Measurements from ENCODE around the gene VEPH1. TPM values are rescaled to one million over a fixed set of nuclear protein-coding genes. Genes with fewer than 3 reads are reported as not detected.

VEPH1 gene
- total and polyA plus RNA-seq, 7 experiments from 2014 or later: 0.22 to 0.48 TPM; not detected in 5

DNA sequence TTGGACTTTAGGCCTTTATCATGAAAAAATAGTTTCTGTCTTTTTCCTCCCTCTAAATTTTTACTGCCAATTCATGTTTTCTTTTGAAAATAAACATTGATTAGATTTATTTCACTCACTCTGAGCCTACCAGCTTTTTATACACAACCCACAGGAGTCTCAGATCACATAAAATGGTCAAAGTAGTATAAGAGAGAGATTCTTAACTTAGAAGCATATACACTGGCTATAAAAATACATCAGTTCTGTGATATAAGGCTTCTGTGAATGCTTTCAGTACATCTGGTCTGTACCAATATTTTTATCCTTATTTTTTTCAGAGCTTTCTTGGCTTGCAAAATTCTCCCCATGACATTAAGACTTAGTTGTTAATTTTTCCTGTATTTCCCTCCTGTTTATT is 183.5 kb downstream of the VEPH1 start:
- ATAC-seq: no peak
- ChIA-PET CTCF (no interaction called here), POLR2A (no interaction called here)
- Histone ChIP-seq H3K4me3 (ENCODE audit: low read length) (no peak overlapping the region), H3K9me3 (ENCODE audit: control insufficient read depth in 2 of 3, low read length in 3 of 3) (no peaks in the 10 kb centered on the region), H3K4me1 (ENCODE audit: control insufficient read depth in 2 of 2, insufficient read depth in 2 of 2, low read length in 2 of 2) (no peaks in the 10 kb centered on the region), H3K27ac (ENCODE audit: low read depth, low read length) (no peak overlapping the region), H3K36me3 (ENCODE audit: control insufficient read depth in 2 of 3, insufficient read depth in 3 of 3, low read length in 3 of 3) (no peaks in the 10 kb centered on the region), H3K27me3 (ENCODE audit: control insufficient read depth in 2 of 2, insufficient read depth in 2 of 2, low read length in 2 of 2) (no peaks in the 10 kb centered on the region)
- no peak overlapping the region for H3K4me3 Mint-ChIP-seq
- no peak overlapping the region for H3K27ac Mint-ChIP-seq
- no peaks in the 10 kb centered on the region for H3K9me3 Mint-ChIP-seq
- H3K27me3 Mint-ChIP-seq: peaks cover 0 to 4% (median 0%) of the 10 kb centered on the region in 5 donors
- H3K4me1 Mint-ChIP-seq: no peaks in the 10 kb centered on the region
- no peaks in the 10 kb centered on the region for H3K36me3 Mint-ChIP-seq
- DNase-seq: no peak
- intact Hi-C loops (cut with micrococcal nuclease): no loop called here

GRCh38 chr3:157318639-157319288 is 184.5 kb downstream of the VEPH1 start:
- no peak overlapping the region for H3K27ac ChIP-seq (ENCODE audit: low read depth, low read length)
- intact Hi-C loops (cut with micrococcal nuclease): no loop called here
- no peak for ATAC-seq
- CTCF ChIA-PET: no interaction called here
- H3K27me3 ChIP-seq (ENCODE audit: control insufficient read depth in 2 of 2, insufficient read depth in 2 of 2, low read length in 2 of 2): no peaks in the 10 kb centered on the region
- peaks cover 0 to 4% (median 0%) of the 10 kb centered on the region in 5 donors for H3K27me3 Mint-ChIP-seq
- no peaks in the 10 kb centered on the region for H3K9me3 Mint-ChIP-seq
- H3K36me3 ChIP-seq (ENCODE audit: control insufficient read depth in 2 of 3, insufficient read depth in 3 of 3, low read length in 3 of 3): no peaks in the 10 kb centered on the region
- no peak overlapping the region for H3K27ac Mint-ChIP-seq
- POLR2A ChIA-PET: no interaction called here
- H3K4me3 Mint-ChIP-seq: no peak overlapping the region
- no peaks in the 10 kb centered on the region for H3K4me1 Mint-ChIP-seq
- no peaks in the 10 kb centered on the region for H3K36me3 Mint-ChIP-seq
- no peaks in the 10 kb centered on the region for H3K4me1 ChIP-seq (ENCODE audit: control insufficient read depth in 2 of 2, insufficient read depth in 2 of 2, low read length in 2 of 2)
- no peaks in the 10 kb centered on the region for H3K9me3 ChIP-seq (ENCODE audit: control insufficient read depth in 2 of 3, low read length in 3 of 3)
- H3K4me3 ChIP-seq (ENCODE audit: low read length): no peak overlapping the region
- DNase-seq: no peak

DNA sequence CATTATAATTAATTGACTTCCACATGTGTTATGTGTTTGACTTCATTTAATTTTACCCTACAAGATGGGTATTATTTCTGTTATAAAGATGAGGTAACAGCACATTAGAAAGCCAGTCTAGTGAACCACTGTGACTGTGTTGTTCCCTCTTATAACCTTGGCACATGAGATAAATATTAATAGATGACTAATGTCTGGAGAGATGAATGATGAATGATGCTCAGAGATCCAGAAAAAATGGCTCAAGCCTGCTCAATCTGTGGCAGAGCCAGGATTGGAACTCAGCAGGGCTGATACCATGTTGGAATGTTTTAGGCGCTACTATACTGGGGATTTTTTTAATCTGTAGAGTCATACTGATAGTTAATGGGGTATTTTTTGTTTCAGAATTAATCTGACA is 185.3 kb downstream of the VEPH1 start:
- no peak overlapping the region for H3K27ac ChIP-seq (ENCODE audit: low read depth, low read length)
- Mint-ChIP-seq H3K27ac (no peak overlapping the region), H3K4me1 (no peaks in the 10 kb centered on the region), H3K9me3 (no peaks in the 10 kb centered on the region), H3K4me3 (no peak overlapping the region), H3K36me3 (no peaks in the 10 kb centered on the region), H3K27me3 (peaks cover 0 to 4% (median 0%) of the 10 kb centered on the region in 5 donors)
- no peaks in the 10 kb centered on the region for H3K4me1 ChIP-seq (ENCODE audit: control insufficient read depth in 2 of 2, insufficient read depth in 2 of 2, low read length in 2 of 2)
- no peaks in the 10 kb centered on the region for H3K9me3 ChIP-seq (ENCODE audit: control insufficient read depth in 2 of 3, low read length in 3 of 3)
- no peaks in the 10 kb centered on the region for H3K27me3 ChIP-seq (ENCODE audit: control insufficient read depth in 2 of 2, insufficient read depth in 2 of 2, low read length in 2 of 2)
- POLR2A ChIA-PET: no interaction called here
- H3K4me3 ChIP-seq (ENCODE audit: low read length): no peak overlapping the region
- ATAC-seq: no peak
- H3K36me3 ChIP-seq (ENCODE audit: control insufficient read depth in 2 of 3, insufficient read depth in 3 of 3, low read length in 3 of 3): no peaks in the 10 kb centered on the region
- CTCF ChIA-PET: no interaction called here
- DNase-seq: no peak
- intact Hi-C loops (cut with micrococcal nuclease): no loop called here

- H3K4me1 Mint-ChIP-seq: no peaks in the 10 kb centered on the region
- no peaks in the 10 kb centered on the region for H3K9me3 Mint-ChIP-seq
- CTCF ChIA-PET: no interaction called here
- H3K9me3 ChIP-seq (ENCODE audit: control insufficient read depth in 2 of 3, low read length in 3 of 3): no peaks in the 10 kb centered on the region
- ATAC-seq: no peak
- POLR2A ChIA-PET: no interaction called here
- intact Hi-C loops (cut with micrococcal nuclease): no loop called here
- DNase-seq: no peak
- no peak overlapping the region for H3K27ac Mint-ChIP-seq
- H3K36me3 ChIP-seq (ENCODE audit: control insufficient read depth in 2 of 3, insufficient read depth in 3 of 3, low read length in 3 of 3): no peaks in the 10 kb centered on the region
- no peak overlapping the region for H3K4me3 ChIP-seq (ENCODE audit: low read length)
- H3K4me3 Mint-ChIP-seq: no peak overlapping the region
- H3K27me3 Mint-ChIP-seq: peaks cover 0 to 8% (median 0%) of the 10 kb centered on the region in 5 donors
- H3K36me3 Mint-ChIP-seq: peaks cover 0 to 4% (median 0%) of the 10 kb centered on the region in 5 donors
- H3K27me3 ChIP-seq (ENCODE audit: control insufficient read depth in 2 of 2, insufficient read depth in 2 of 2, low read length in 2 of 2): no peaks in the 10 kb centered on the region
- no peaks in the 10 kb centered on the region for H3K4me1 ChIP-seq (ENCODE audit: control insufficient read depth in 2 of 2, insufficient read depth in 2 of 2, low read length in 2 of 2)
- no peak overlapping the region for H3K27ac ChIP-seq (ENCODE audit: low read depth, low read length)
Measured at GRCh38 chr3:157313186-157313585, 190.0 kb downstream of the VEPH1 start.

DNA sequence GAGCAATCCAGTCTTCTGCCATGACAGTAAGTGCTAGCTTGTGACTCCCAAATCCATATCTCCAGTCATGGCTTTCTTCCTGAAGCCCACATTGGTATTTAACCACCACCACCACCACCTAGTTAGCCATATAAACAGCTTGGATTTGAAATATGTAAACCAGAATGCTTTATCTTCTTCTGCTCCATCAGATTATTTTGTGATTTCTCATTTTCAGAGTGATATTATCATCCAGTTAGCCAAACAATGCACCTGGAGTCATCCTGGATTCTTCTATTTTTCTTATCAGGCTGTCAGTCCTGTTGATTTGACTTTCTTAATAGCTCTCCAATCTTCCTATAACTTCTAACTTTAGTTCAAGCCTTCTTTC is 190.9 kb downstream of the VEPH1 start:
- H3K36me3 Mint-ChIP-seq: peaks cover 0 to 4% (median 0%) of the 10 kb centered on the region in 5 donors
- Histone ChIP-seq H3K4me3 (ENCODE audit: low read length) (no peak overlapping the region), H3K27ac (ENCODE audit: low read depth, low read length) (no peak overlapping the region), H3K36me3 (ENCODE audit: control insufficient read depth in 2 of 3, insufficient read depth in 3 of 3, low read length in 3 of 3) (no peaks in the 10 kb centered on the region), H3K4me1 (ENCODE audit: control insufficient read depth in 2 of 2, insufficient read depth in 2 of 2, low read length in 2 of 2) (no peaks in the 10 kb centered on the region), H3K9me3 (ENCODE audit: control insufficient read depth in 2 of 3, low read length in 3 of 3) (no peaks in the 10 kb centered on the region), H3K27me3 (ENCODE audit: control insufficient read depth in 2 of 2, insufficient read depth in 2 of 2, low read length in 2 of 2) (no peaks in the 10 kb centered on the region)
- ATAC-seq: no peak
- H3K9me3 Mint-ChIP-seq: no peaks in the 10 kb centered on the region
- no peak for DNase-seq
- ChIA-PET POLR2A (no interaction called here), CTCF (no interaction called here)
- H3K27me3 Mint-ChIP-seq: peaks cover 0 to 4% (median 0%) of the 10 kb centered on the region in 5 donors
- H3K4me1 Mint-ChIP-seq: no peaks in the 10 kb centered on the region
- H3K4me3 Mint-ChIP-seq: no peak overlapping the region
- intact Hi-C loops (cut with micrococcal nuclease): no loop called here
- H3K27ac Mint-ChIP-seq: no peak overlapping the region

DNA sequence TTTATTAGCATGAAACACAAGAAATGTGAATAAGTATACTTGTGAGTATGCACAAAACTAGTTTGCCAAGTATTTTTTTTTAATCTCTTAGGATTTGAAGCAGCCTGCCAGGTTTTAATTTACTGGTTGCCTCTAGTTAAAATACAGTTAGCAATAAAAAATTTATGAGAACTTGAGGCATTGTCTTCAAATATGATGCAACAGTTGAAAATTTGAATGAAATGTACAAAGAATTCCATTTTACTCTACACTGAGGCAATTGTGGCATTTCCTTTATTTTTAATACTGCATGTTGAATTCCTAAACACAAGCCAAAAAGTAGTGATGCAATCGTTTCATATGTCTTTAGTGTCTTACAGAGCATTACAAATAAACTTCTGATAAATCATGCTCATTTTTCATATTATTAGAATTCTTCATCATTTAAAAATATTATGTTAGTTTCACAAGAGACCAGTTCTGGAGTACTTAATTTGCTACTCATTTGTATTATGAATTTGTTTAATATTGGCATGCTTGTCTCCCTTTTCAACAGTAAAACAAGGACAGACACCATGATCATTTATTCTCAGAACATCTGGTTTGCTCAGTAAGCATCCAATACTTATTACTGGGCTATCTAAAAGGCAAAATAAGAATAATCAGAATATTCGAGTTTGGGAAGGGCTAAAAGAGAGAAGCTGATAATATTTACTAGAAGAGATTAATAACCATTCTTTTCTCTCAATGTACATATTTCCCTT is 191.4 kb downstream of the VEPH1 start:
- Mint-ChIP-seq H3K27ac (no peak overlapping the region), H3K4me1 (no peaks in the 10 kb centered on the region), H3K4me3 (no peak overlapping the region), H3K27me3 (peaks cover 0 to 4% (median 0%) of the 10 kb centered on the region in 5 donors), H3K36me3 (peaks cover 0 to 4% (median 0%) of the 10 kb centered on the region in 5 donors), H3K9me3 (no peaks in the 10 kb centered on the region)
- POLR2A ChIA-PET: no interaction called here
- Histone ChIP-seq H3K4me1 (ENCODE audit: control insufficient read depth in 2 of 2, insufficient read depth in 2 of 2, low read length in 2 of 2) (no peaks in the 10 kb centered on the region), H3K4me3 (ENCODE audit: low read length) (no peak overlapping the region), H3K9me3 (ENCODE audit: control insufficient read depth in 2 of 3, low read length in 3 of 3) (no peaks in the 10 kb centered on the region), H3K27ac (ENCODE audit: low read depth, low read length) (no peak overlapping the region), H3K27me3 (ENCODE audit: control insufficient read depth in 2 of 2, insufficient read depth in 2 of 2, low read length in 2 of 2) (no peaks in the 10 kb centered on the region), H3K36me3 (ENCODE audit: control insufficient read depth in 2 of 3, insufficient read depth in 3 of 3, low read length in 3 of 3) (no peaks in the 10 kb centered on the region)
- DNase-seq: no peak
- no peak for ATAC-seq
- intact Hi-C loops (cut with micrococcal nuclease): no loop called here
- CTCF ChIA-PET: no interaction called here
